Activated gamma-delta T cell (primary cell): Measurements from ENCODE around the gene CRNN.

Experiments used
- DNase-seq: peaks from one replicate; lab custom pipeline; 2025; lab: John Stamatoyannopoulos, UW

The CRNN gene

GRCh38 chr1:152419917-152420316, 5.9 kb upstream of the CRNN start:
- no peak for DNase-seq

DNA sequence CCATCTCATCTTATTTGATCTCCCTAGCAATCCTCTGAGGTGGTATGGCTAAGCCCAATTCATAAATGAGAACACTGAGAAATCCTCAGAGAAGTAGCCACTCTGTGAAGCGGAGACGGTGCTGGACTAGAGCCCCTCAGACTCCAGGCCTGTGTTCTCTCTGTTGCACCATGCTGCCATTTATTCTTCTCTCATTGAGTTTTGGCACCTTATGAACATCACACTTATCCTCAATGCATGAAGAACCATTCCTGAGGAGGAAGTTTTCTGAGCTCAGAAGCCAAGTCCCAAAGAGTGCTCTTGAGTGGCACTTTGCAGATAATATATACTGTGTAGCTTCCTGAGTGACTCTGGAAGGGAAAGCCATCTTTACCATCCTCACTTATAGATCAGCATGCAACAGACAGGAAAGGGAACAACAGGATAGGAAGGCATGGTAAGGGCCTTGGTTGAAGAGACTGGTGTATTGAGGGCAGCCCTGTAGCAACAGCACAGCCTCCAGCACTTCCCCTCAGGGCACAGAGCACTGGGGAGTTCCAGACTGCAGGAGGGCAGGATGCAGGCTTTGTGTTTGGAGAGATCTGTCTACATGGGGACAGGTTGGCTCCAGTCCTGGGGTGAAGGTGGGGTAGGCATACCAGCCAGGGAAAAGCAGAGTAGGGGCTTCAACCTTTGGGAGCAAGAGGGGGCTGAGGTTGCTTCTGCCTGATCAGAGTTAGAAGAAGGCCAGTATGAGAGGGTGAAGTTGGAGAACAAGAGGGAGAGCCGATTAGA, 1.6 kb upstream of the CRNN start:
- no peak for DNase-seq

DNA sequence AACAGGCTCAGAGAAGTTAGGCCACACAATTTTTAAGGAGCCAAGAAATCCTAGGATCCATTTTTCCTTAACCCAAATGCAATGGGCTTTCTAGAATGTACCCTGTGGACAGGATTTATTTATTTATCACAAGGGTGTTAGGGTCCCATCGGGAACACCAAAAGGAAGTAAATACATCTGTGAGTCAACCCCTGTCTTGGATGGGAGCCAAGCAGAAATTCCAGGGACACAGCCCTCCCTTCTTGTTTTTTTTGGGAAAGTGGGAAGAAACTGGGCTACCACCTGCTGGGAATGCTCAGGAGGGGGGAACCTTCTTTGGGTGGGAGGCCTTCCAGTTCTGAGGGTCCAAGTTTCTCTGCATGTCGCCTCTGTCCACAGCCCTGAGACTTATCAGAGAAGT, 1.3 kb downstream of the CRNN start:
- no peak for DNase-seq

GRCh38 chr1:152411134-152411533, 2.9 kb downstream of the CRNN start:
- DNase-seq = no peak

DNA sequence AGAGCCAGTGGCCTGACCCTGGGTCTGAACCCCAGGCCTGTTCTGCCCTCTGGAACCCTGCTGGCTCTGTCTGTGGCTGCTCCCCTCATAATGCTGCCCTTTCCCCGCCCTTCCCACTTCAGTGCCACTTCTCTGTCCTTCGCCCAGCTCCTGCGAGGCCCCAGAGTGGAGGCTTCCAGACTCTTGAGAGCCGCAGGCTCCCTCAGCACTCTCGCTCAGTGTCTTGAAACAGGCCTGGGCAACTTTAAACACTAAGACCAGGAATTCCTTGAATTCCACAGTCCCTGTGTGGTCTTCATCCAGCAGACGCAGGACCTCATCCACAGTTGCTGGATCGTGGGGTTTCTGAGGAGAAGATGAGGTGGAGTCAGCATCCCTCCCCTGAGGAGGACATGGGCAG, 3.5 kb downstream of the CRNN start:
- no peak for DNase-seq

- no peak for DNase-seq
These were observed 4.0 kb downstream of the CRNN start for GRCh38 chr1:152410028-152410427.

GRCh38 chr1:152408664-152409063, 5.4 kb downstream of the CRNN start:
- DNase-seq = no peak

GRCh38 chr1:152398812-152399698, 15.0 kb downstream of the CRNN start:
- no peak for DNase-seq

DNA sequence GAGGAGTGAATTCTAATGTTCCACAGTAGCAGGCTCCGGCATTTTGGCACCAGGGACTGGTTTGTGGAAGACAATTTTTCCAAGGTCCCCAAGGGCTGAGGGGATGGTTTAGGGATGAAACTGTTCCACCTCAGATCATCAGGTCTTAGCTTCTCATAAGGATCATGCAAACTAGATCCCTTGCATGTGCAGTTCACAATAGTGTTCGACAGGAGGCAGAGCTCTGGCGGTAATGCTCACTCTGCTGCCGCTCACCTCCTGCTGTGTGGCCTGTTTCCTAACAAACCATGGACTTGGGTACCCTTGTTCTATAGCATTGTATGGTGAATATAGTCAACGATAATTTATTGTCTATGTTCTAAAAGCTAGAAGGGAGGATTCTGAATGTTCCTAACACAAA, 16.6 kb downstream of the CRNN start:
- DNase-seq = no peak

DNA sequence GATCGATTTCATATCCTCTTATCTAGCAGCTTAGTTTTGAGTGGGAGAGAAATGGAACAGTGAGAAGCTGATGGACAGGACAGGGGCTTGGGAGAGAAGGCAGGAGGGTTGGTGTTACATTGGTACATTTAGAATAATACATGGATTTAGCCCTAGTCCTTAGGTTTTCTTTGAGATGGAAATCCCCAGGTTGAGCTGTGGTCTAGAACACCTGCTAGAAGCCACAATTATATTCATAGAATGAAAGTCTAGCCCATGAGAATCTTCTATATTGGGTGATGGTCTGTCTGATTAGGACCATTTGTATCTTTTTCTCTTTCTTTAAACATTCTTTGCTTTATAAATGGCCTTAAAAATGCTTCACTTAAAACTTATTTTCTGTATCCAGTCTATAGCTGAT, 19.9 kb downstream of the CRNN start:
- DNase-seq = no peak

GRCh38 chr1:152392909-152393308, 21.2 kb downstream of the CRNN start:
- no peak for DNase-seq

DNA sequence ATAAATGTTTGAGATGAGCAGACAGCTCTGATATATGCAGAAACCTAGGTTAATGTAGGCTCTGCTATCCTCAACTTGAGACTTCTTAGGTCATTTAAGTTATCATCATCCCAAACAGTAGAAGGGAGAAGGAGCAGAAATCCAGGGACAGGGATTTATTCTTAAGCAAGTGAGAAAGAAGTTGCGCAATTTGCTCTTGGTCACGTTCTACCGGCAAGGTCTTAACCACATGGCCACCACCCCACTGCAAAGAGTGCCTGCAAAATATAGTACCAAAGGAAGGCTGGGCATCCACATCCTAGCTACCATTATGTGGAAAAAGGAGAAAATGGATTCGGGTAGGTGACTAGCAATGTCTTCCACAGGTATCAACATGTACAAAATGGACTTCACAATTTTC, 25.2 kb downstream of the CRNN start:
- no peak for DNase-seq

DNA sequence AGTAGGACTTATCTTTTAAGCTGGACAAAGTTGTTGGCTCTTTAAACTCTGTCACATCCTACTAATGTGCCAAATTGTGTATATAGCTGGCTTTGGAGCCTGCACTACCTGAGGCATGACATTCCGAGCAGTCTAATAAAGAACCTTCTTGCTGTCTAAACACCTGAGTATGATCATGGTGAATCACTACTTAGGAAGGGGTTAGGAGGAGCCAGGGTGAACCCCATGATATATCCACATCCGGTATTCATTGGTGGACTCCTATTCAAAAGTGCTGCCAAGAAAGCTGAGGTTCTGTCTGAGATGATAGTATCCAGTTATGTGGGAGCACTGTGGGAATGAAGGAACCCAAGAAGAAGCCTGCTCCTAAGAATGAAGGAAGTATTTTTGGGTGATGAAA, 27.1 kb downstream of the CRNN start:
- DNase-seq = no peak

- no peak for DNase-seq
These were observed 33.1 kb downstream of the CRNN start for GRCh38 chr1:152380932-152381331.

GRCh38 chr1:152374451-152374850, 39.6 kb downstream of the CRNN start:
- no peak for DNase-seq

- DNase-seq = no peak
These were observed 41.4 kb downstream of the CRNN start for GRCh38 chr1:152372672-152373071.

DNA sequence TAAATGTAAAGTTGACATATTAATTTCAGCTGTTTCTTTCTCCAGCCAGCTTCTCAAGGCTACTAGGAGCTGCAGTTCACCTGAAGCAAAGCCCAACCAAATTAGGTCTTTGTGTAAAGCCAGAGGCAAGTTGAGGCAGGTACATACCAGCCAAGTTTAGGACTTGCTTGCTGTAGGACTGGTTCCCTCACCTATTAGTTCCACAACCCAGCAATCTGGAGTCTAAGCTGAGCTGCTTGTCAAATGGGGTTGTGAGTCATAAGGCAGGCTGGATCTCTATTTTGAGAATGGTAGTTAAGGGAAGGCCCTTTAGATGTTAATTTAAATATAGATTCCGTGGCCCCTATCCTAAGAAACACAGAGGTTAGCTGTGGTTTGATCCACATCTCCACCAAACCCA, 46.6 kb downstream of the CRNN start:
- no peak for DNase-seq

GRCh38 chr1:152359906-152360305, 54.2 kb downstream of the CRNN start, which contains the start of gene FLG2:
Gene FLG2 (minus strand): TSS chr1:152360006. CDS start chr1:152358884, 1,122 bp downstream.
- DNase-seq = no peak
